LNCAP (cell line): Measurements from ENCODE around the gene RBFOX1.

Source experiments
- TF ChIP-seq, protein P1 (sequence below): fragments of 450-650 bp; IDR thresholded peaks from 2 replicates; pipeline ENCODE4 v1.5.1; 2017; ENCODE audit warnings: mild to moderate bottlenecking

The RBFOX1 gene

GRCh38 chr16:7561908-7562405, 229.3 kb downstream of the RBFOX1 start:
- TF ChIP-seq, protein P1, sequence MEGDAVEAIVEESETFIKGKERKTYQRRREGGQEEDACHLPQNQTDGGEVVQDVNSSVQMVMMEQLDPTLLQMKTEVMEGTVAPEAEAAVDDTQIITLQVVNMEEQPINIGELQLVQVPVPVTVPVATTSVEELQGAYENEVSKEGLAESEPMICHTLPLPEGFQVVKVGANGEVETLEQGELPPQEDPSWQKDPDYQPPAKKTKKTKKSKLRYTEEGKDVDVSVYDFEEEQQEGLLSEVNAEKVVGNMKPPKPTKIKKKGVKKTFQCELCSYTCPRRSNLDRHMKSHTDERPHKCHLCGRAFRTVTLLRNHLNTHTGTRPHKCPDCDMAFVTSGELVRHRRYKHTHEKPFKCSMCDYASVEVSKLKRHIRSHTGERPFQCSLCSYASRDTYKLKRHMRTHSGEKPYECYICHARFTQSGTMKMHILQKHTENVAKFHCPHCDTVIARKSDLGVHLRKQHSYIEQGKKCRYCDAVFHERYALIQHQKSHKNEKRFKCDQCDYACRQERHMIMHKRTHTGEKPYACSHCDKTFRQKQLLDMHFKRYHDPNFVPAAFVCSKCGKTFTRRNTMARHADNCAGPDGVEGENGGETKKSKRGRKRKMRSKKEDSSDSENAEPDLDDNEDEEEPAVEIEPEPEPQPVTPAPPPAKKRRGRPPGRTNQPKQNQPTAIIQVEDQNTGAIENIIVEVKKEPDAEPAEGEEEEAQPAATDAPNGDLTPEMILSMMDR = no peak

GRCh38 chr16:7566360-7566759, 233.7 kb downstream of the RBFOX1 start:
- TF ChIP-seq, protein P1 = no peak

GRCh38 chr16:7571366-7571765, 238.7 kb downstream of the RBFOX1 start:
- TF ChIP-seq, protein P1 = no peak

- TF ChIP-seq, protein P1 = no peak
Measured at GRCh38 chr16:7577588-7577987, 244.9 kb downstream of the RBFOX1 start.

- TF ChIP-seq, protein P1 = no peak
Measured at GRCh38 chr16:7579454-7579853, 246.8 kb downstream of the RBFOX1 start.

GRCh38 chr16:7581175-7581574, 248.5 kb downstream of the RBFOX1 start:
- TF ChIP-seq, protein P1 = no peak

DNA sequence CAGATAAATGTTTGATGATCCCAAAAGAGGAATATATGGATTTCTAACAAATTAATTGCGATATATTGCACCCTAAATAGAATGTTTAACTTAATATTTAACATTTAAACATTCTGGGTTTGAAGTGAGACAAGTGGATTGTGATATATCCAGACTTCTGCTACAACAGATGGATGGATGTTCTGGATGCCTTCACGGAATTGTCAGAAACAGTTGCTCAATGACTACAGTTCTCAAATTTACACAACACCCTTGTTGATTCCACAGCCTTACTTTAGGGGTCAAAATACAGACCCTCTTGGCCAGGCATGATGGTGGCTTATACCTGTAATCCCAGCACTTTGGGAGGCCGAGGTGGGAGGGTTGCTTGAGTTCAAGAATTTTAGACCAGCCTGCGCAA, 250.8 kb downstream of the RBFOX1 start:
- TF ChIP-seq, protein P1 = no peak

GRCh38 chr16:7584561-7584960, 251.9 kb downstream of the RBFOX1 start:
- TF ChIP-seq, protein P1 = no peak
